ENCODE results near the gene KLK1.

GRCh38 chr19:50826492-50827240, 3.1 kb upstream of the KLK1 start:
- TF ChIP-seq CTCF (conservative IDR thresholded peaks at IDR 0.05) (no peak), EZH2 (IDR thresholded peaks at IDR 0.05; ENCODE audit: low read depth) (no peak)
